CD4-positive, alpha-beta T cell (primary cell): Measurements from ENCODE around the gene DCBLD2. TPM values are rescaled to one million over a fixed set of nuclear protein-coding genes. Genes with fewer than 3 reads are reported as not detected.
A peak's percentile ranks its signal among the peaks of the same experiment; 100 is the strongest.

Experiments used
- ATAC-seq: fragments of 200-7000 bp; cut with Tn5 transposase; one replicate; pipeline ENCODE4 v1.10.0; 2022; ENCODE audit warnings: mild to moderate bottlenecking; ENCODE audit not compliant: poor library complexity
- CTCF ChIA-PET: fragments of 350-600 bp; sonication (Branson Sonifier 250); formaldehyde crosslinking; loops from one replicate; lab custom pipeline; 2021; ENCODE audit warnings: antibody characterized with exemption, inconsistent platforms; lab: Charles Lee
- POLR2A ChIA-PET: fragments of 350-600 bp; sonication (Branson Sonifier 250); formaldehyde crosslinking; loops from one replicate; lab custom pipeline; 2021; ENCODE audit warnings: antibody characterized with exemption, inconsistent platforms; lab: Charles Lee
- DNase-seq, 14 experiments: peaks; one replicate each; pipeline ENCODE4 v3.0.0-alpha.2; 2013 to 2020; ENCODE audit warnings: mixed read lengths in 2 of 14
- H3K27ac ChIP-seq, 2 donors: one replicate each; pipeline versions ENCODE4 v1.5.1 to v1.7.0; 2013; ENCODE audit warnings: low read length in 2 of 2, low read depth in 1 of 2, mild to moderate bottlenecking in 1 of 2
- H3K27me3 ChIP-seq, 2 experiments: 1 replicate in 1 of 2; 2 replicates in 1 of 2; pipeline versions ENCODE4 v1.6.1 to v1.7.0; 2013; ENCODE audit warnings: low read length in 2 of 2, control low read depth in 1 of 2, mild to moderate bottlenecking in 1 of 2, moderate library complexity in 1 of 2; ENCODE audit not compliant: insufficient read depth in 2 of 2, control insufficient read depth in 1 of 2
- H3K36me3 ChIP-seq: one replicate; pipeline ENCODE4 v1.6.1; 2013; ENCODE audit warnings: low read length, control low read depth; ENCODE audit not compliant: insufficient read depth
- H3K4me1 ChIP-seq: one replicate; pipeline ENCODE4 v1.6.1; 2013; ENCODE audit warnings: low read length, control low read depth; ENCODE audit not compliant: insufficient read depth
- H3K4me3 ChIP-seq: one replicate; pipeline ENCODE4 v1.5.1; 2013; ENCODE audit warnings: mild to moderate bottlenecking, low read length, moderate library complexity
- H3K9me3 ChIP-seq, 2 experiments: 1 replicate in 1 of 2; 2 replicates in 1 of 2; pipeline versions ENCODE4 v1.6.1 to v1.7.0; 2013; ENCODE audit warnings: low read length in 2 of 2, mild to moderate bottlenecking in 2 of 2, control low read depth in 1 of 2, moderate library complexity in 1 of 2; ENCODE audit not compliant: control insufficient read depth in 1 of 2, insufficient read depth in 1 of 2
- H3K27ac Mint-ChIP-seq: one replicate; pipeline ENCODE4 v1.8.0; 2020; ENCODE audit warnings: mixed read lengths
- H3K27me3 Mint-ChIP-seq: one replicate; pipeline ENCODE4 v1.8.0; 2021; ENCODE audit warnings: mixed read lengths
- H3K36me3 Mint-ChIP-seq: one replicate; pipeline ENCODE4 v1.8.0; 2021; ENCODE audit warnings: low read depth, mixed read lengths
- H3K4me1 Mint-ChIP-seq: one replicate; pipeline ENCODE4 v1.8.0; 2021; ENCODE audit warnings: low read depth, mixed read lengths
- H3K4me3 Mint-ChIP-seq: one replicate; pipeline ENCODE4 v1.8.0; 2020; ENCODE audit warnings: mild to moderate bottlenecking, mixed read lengths
- H3K9me3 Mint-ChIP-seq: one replicate; pipeline ENCODE4 v1.8.0; 2020; ENCODE audit warnings: mixed read lengths
- CTCF ChIP-seq: fragments of 200-600 bp; IDR thresholded peaks from one replicate; pipeline ENCODE4 v1.8.0; 2022; ENCODE audit warnings: antibody characterized with exemption, mild to moderate bottlenecking
- intact Hi-C, 2 experiments: fragments of 100-400 bp; cut with DNase I in 1 of 2; cut with micrococcal nuclease in 1 of 2; formaldehyde crosslinking; loops; one replicate each; pipeline versions ENCODE4 v1.15.1 to v1.9.0; 2023 to 2025; cut with DNase I, micrococcal nuclease
- total RNA-seq, 174 experiments: library from RNA in 2 of 174; stranded (reverse) in 2 of 174; gene quantifications; one replicate each; pipeline ENCODE4 v1.2.3 and lab custom pipeline; 2021 to 2026

Gene DCBLD2
- total RNA-seq, 2 experiments from 2014 or later, result 2.2 to 2.5 TPM

DNA sequence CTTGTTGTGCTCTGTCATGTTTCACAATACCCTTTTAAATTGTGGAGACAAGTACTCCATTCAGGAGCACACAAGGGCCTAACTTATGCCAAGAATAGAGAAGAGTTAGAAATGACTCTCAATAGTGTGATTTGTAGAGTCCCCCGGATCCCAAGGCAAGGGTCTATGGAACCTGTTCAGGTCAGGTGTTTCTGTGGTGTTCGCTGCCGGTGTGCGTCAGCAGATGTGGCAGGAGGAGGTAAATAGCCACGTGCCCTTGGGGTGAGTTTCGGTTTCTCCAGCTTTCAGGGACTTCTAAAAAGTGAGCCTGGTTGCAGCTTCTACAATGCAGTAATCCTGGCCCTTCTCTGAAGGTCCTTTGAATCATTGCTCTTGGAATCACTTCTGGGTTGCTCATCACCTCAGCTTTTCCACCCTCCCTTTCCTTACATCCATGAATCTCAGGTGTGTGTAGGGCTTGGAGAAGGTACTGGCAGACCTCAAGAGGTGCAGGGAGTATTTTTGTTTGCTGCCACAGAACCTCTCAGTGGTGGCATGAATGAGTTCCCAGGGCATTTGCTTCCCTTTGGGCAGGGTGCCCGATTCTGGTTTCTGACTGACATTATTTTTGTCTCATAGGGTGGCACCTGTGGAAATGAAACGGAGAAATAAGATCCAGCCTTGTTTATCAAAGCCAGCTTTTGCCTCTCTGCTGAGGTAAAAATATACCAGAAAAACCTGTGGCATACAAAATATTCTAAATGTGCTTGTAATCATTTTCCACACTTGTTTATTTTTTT is 131.0 kb downstream of the DCBLD2 start:
- DNase-seq, result peak in 2 of 14 experiments; percentile 20 to 26
- H3K4me3 Mint-ChIP-seq, result peak overlapping the region; percentile 30

GRCh38 chr3:98769448-98769847 is 132.0 kb downstream of the DCBLD2 start:
- H3K4me1 ChIP-seq, result no peaks in the 10 kb centered on the region
- peaks cover 31% of the 10 kb centered on the region for H3K27me3 Mint-ChIP-seq
- no peaks in the 10 kb centered on the region for H3K27me3 ChIP-seq
- TF ChIP-seq CTCF, result no peak
- H3K4me3 ChIP-seq, result no peak overlapping the region
- ATAC-seq (no peak), DNase-seq (no peak)
- no peaks in the 10 kb centered on the region for H3K9me3 ChIP-seq
- H3K4me1 Mint-ChIP-seq, result peaks cover 6% of the 10 kb centered on the region
- no peaks in the 10 kb centered on the region for H3K36me3 ChIP-seq
- ChIA-PET POLR2A (no interaction called here), CTCF (no interaction called here)
- H3K4me3 Mint-ChIP-seq, result no peak overlapping the region
- no peaks in the 10 kb centered on the region for H3K36me3 Mint-ChIP-seq
- no peaks in the 10 kb centered on the region for H3K9me3 Mint-ChIP-seq
- H3K27ac ChIP-seq, result no peak overlapping the region
- H3K27ac Mint-ChIP-seq, result no peak overlapping the region
- intact Hi-C loops, result no loop called here

More for the DNA sequence above, 131.0 kb downstream of the DCBLD2 start:
- intact Hi-C loops, result no loop called here
- H3K4me1 Mint-ChIP-seq, result peaks cover 6% of the 10 kb centered on the region
- no peaks in the 10 kb centered on the region for H3K9me3 Mint-ChIP-seq
- no peaks in the 10 kb centered on the region for H3K9me3 ChIP-seq
- POLR2A ChIA-PET, result interaction anchor here (0.6 kb wide), 1 partner anchor 132 kb away, joined by 3 read pairs; no protein-coding TSS in a partner anchor
- CTCF ChIA-PET, result no interaction called here
- no peak overlapping the region for H3K4me3 ChIP-seq
- H3K36me3 Mint-ChIP-seq, result no peaks in the 10 kb centered on the region
- no peak for TF ChIP-seq CTCF
- no peaks in the 10 kb centered on the region for H3K36me3 ChIP-seq
- no peaks in the 10 kb centered on the region for H3K4me1 ChIP-seq
- H3K27ac Mint-ChIP-seq, result no peak overlapping the region
- H3K27ac ChIP-seq, result no peak overlapping the region
- H3K27me3 Mint-ChIP-seq, result peaks cover 31% of the 10 kb centered on the region
- H3K27me3 ChIP-seq, result peaks cover 0 to 3% of the 10 kb centered on the region in 2 experiments
- no peak for ATAC-seq

- CTCF ChIA-PET, result no interaction called here
- Mint-ChIP-seq H3K27me3 (peaks cover 31% of the 10 kb centered on the region), H3K36me3 (no peaks in the 10 kb centered on the region), H3K27ac (no peak overlapping the region), H3K9me3 (no peaks in the 10 kb centered on the region), H3K4me1 (peaks cover 6% of the 10 kb centered on the region), H3K4me3 (no peak overlapping the region)
- intact Hi-C loops, result no loop called here
- POLR2A ChIA-PET, result no interaction called here
- no peak for TF ChIP-seq CTCF
- H3K36me3 ChIP-seq, result no peaks in the 10 kb centered on the region
- no peak overlapping the region for H3K27ac ChIP-seq
- H3K27me3 ChIP-seq, result no peaks in the 10 kb centered on the region
- no peak overlapping the region for H3K4me3 ChIP-seq
- ATAC-seq, result no peak
- no peaks in the 10 kb centered on the region for H3K4me1 ChIP-seq
- DNase-seq, result no peak
- no peaks in the 10 kb centered on the region for H3K9me3 ChIP-seq
Measured at GRCh38 chr3:98768961-98769360, 132.5 kb downstream of the DCBLD2 start.
